Right lobe of liver (tissue), 6 donors: ENCODE data around the gene MET. TPM values are rescaled to one million over a fixed set of nuclear protein-coding genes. Genes with fewer than 3 reads are reported as not detected.

Experiments
- ATAC-seq, 4 donors: fragments of 200-7000 bp; cut with Tn5 transposase; one replicate each; pipeline ENCODE4 v1.9.1; 2020; ENCODE audit warnings: mild to moderate bottlenecking in 4 of 4, moderate library complexity in 4 of 4
- DNase-seq, 3 donors: peaks; one replicate each; pipeline ENCODE4 v3.0.0-alpha.2; 2020
- H3K27ac ChIP-seq, 3 donors: fragments of 200-600 bp; one replicate each; pipeline ENCODE4 v1.8.0; 2022
- H3K27me3 ChIP-seq, 2 donors: fragments of 200-600 bp; one replicate each; pipeline ENCODE4 v1.8.0; 2022
- H3K36me3 ChIP-seq, 4 donors: fragments of 200-600 bp; sonication (generic) in 1 of 4; one replicate each; pipeline versions ENCODE4 v1.5.1 to v1.8.0; 2017 to 2022; ENCODE audit warnings: control low read depth in 1 of 4
- H3K4me1 ChIP-seq, 4 donors: fragments of 200-600 bp; sonication (generic) in 1 of 4; one replicate each; pipeline versions ENCODE4 v1.5.1 to v1.8.0; 2017 to 2022; ENCODE audit warnings: control low read depth in 1 of 4
- H3K4me3 ChIP-seq, 3 donors: fragments of 200-600 bp; one replicate each; pipeline ENCODE4 v1.8.0; 2022
- H3K9me3 ChIP-seq, 4 donors: fragments of 200-600 bp; sonication (generic) in 1 of 4; one replicate each; pipeline versions ENCODE4 v1.5.1 to v1.8.0; 2017 to 2022; ENCODE audit warnings: control low read depth in 1 of 4
- CTCF ChIP-seq, 4 donors: fragments of 200-600 bp in 3 of 4; fragments of 450-650 bp in 1 of 4; IDR thresholded peaks; one replicate each; pipeline versions ENCODE4 v1.5.1 to v1.8.0; 2016 to 2022; ENCODE audit warnings: antibody characterized with exemption in 4 of 4, mild to moderate bottlenecking in 2 of 4
- POLR2A ChIP-seq: fragments of 450-650 bp; IDR thresholded peaks from one replicate; pipeline ENCODE4 v1.6.1; 2017; ENCODE audit warnings: antibody characterized with exemption, mild to moderate bottlenecking
- WGBS: methylation state at CpG from one replicate; pipeline ENCODE4 v1.1.6; 2018; ENCODE audit warnings: low coverage, low lambda C conversion rate; ENCODE audit not compliant: insufficient coverage; ENCODE audit errors: missing lambda C conversion rate; 5-methylcytosine and 5-hydroxymethylcytosine counted together
- intact Hi-C, 2 donors: fragments of 100-400 bp; cut with DNase I; formaldehyde crosslinking; loops; one replicate each; pipeline versions ENCODE4 v1.11.2 to v1.14.1; 2022
- total RNA-seq, 6 experiments: library from RNA; depleted of rRNA in 2 of 6; stranded (reverse); fragments of >200 nt in 2 of 6; fragmentation: NEBNext Ultra II Directional in 3 of 6; extraction: Animal tissue kit (Norgen Biotek cat#: 25700) in 3 of 6; gene quantifications; one replicate each; pipeline versions ENCODE4 v1.1.0 to v1.2.4, GENCODE V29; 2016 to 2023
- donor health status: DM: no; HTN: yes; CAD: no.
- donor health status: DM: no; HTN: no; CAD: no.
- donor health status: DM: no; HTN: no; CAD: no.
- donor health status: DM: no; HTN: yes; CAD: no.
- donor health status: DM: no; HTN: yes; CAD: no.

The MET gene
- total RNA-seq, 6 experiments from 2014 or later, result 32.9 to 45.2 (median 37.2) TPM

- peaks cover 0 to 10% (median 0%) of the 10 kb centered on the region in 4 donors for H3K4me1 ChIP-seq
- ATAC-seq (peak; percentile 90 to 96 (median 93)), DNase-seq (peak; percentile 78 to 91 (median 89))
- H3K27me3 ChIP-seq, result no peaks in the 10 kb centered on the region
- no peak for TF ChIP-seq POLR2A
- no peak for TF ChIP-seq CTCF (IDR thresholded peaks at IDR 0.05)
- H3K27ac ChIP-seq, result peak overlapping the region; percentile 71 to 88 (median 85)
- intact Hi-C loops, result no loop called here
- WGBS, result 32% methylated on average over 10 of the region's 10 CpGs
- H3K4me3 ChIP-seq, result no peak overlapping the region
- H3K9me3 ChIP-seq, result no peaks in the 10 kb centered on the region
- no peaks in the 10 kb centered on the region for H3K36me3 ChIP-seq
Measured at GRCh38 chr7:116630932-116631671, 40.9 kb upstream of the MET start.

- Histone ChIP-seq H3K36me3 (no peaks in the 10 kb centered on the region), H3K27me3 (no peaks in the 10 kb centered on the region), H3K4me1 (peaks cover 0 to 10% (median 0%) of the 10 kb centered on the region in 4 donors), H3K4me3 (no peak overlapping the region), H3K9me3 (no peaks in the 10 kb centered on the region), H3K27ac (peak overlapping the region in 2 of 3 donors; percentile 85 to 88)
- intact Hi-C loops, result no loop called here
- no peak for ATAC-seq
- no peak for DNase-seq
- 81% methylated on average over 2 of the region's 2 CpGs for WGBS
- TF ChIP-seq CTCF (IDR thresholded peaks at IDR 0.05), result no peak
- TF ChIP-seq POLR2A, result no peak
Measured at GRCh38 chr7:116631676-116632075, 40.3 kb upstream of the MET start.

- DNase-seq (no peak), ATAC-seq (no peak)
- no peak for TF ChIP-seq CTCF (IDR thresholded peaks at IDR 0.05)
- TF ChIP-seq POLR2A, result no peak
- no peaks in the 10 kb centered on the region for H3K36me3 ChIP-seq
- H3K4me3 ChIP-seq, result no peak overlapping the region
- H3K4me1 ChIP-seq, result peaks cover 0 to 10% (median 0%) of the 10 kb centered on the region in 4 donors
- H3K9me3 ChIP-seq, result no peaks in the 10 kb centered on the region
- 100% methylated on average over 1 of the region's 1 CpG for WGBS
- H3K27me3 ChIP-seq, result no peaks in the 10 kb centered on the region
- no peak overlapping the region for H3K27ac ChIP-seq
- intact Hi-C loops, result no loop called here
Measured at GRCh38 chr7:116632384-116632783, 39.6 kb upstream of the MET start.

GRCh38 chr7:116633131-116633988 is 38.6 kb upstream of the MET start:
- intact Hi-C loops, result no loop called here
- WGBS, result 68% methylated on average over 13 of the region's 13 CpGs
- ATAC-seq (no peak), DNase-seq (no peak)
- no peak for TF ChIP-seq POLR2A
- no peak for TF ChIP-seq CTCF (IDR thresholded peaks at IDR 0.05)
- Histone ChIP-seq H3K4me3 (no peak overlapping the region), H3K27me3 (no peaks in the 10 kb centered on the region), H3K9me3 (no peaks in the 10 kb centered on the region), H3K4me1 (peaks cover 0 to 10% (median 0%) of the 10 kb centered on the region in 4 donors), H3K36me3 (no peaks in the 10 kb centered on the region), H3K27ac (no peak overlapping the region)
